GM23248 (cell line): ENCODE data around the gene TSEN15. TPM values are rescaled to one million over a fixed set of nuclear protein-coding genes. Genes with fewer than 3 reads are reported as not detected.

Source experiments
- DNase-seq: peaks from one replicate; pipeline ENCODE4 v3.0.0-alpha.2; 2015
- H2AFZ ChIP-seq: fragments of 200-600 bp; sonication (generic); 2 replicates; pipeline ENCODE4 v1.6.1; 2016; ENCODE audit warnings: antibody characterized with exemption
- H3F3A ChIP-seq: fragments of 200-600 bp; sonication (generic); 2 replicates; pipeline ENCODE4 v1.6.1; 2016; ENCODE audit warnings: mild to moderate bottlenecking, antibody characterized with exemption, mixed run types; ENCODE audit not compliant: insufficient read depth
- H3K27ac ChIP-seq: fragments of 200-600 bp; sonication (generic); 2 replicates; pipeline ENCODE4 v1.5.1; 2016; ENCODE audit warnings: mild to moderate bottlenecking
- H3K27me3 ChIP-seq: fragments of 200-600 bp; sonication (generic); replicated peaks from 2 replicates; pipeline ENCODE4 v1.6.1; 2016; ENCODE audit warnings: mild to moderate bottlenecking; ENCODE audit not compliant: insufficient read depth
- H3K36me3 ChIP-seq: fragments of 200-600 bp; sonication (generic); 2 replicates; pipeline ENCODE4 v1.6.1; 2016; ENCODE audit warnings: low read depth, mild to moderate bottlenecking
- H3K4me1 ChIP-seq: fragments of 200-600 bp; sonication (generic); 2 replicates; pipeline ENCODE4 v1.6.1; 2016; ENCODE audit warnings: mild to moderate bottlenecking; ENCODE audit not compliant: insufficient read depth
- H3K4me2 ChIP-seq: fragments of 200-600 bp; sonication (generic); one replicate; pipeline ENCODE4 v1.6.1; 2016; ENCODE audit warnings: mild to moderate bottlenecking; ENCODE audit not compliant: unreplicated experiment
- H3K4me3 ChIP-seq: fragments of 200-600 bp; sonication (generic); 2 replicates; pipeline ENCODE4 v1.5.1; 2016; ENCODE audit warnings: mild to moderate bottlenecking
- H3K79me2 ChIP-seq: fragments of 200-600 bp; sonication (generic); 2 replicates; pipeline ENCODE4 v1.6.1; 2016; ENCODE audit warnings: mild to moderate bottlenecking; ENCODE audit not compliant: insufficient read depth
- H3K9ac ChIP-seq: fragments of 200-600 bp; sonication (generic); 2 replicates; pipeline ENCODE4 v1.6.1; 2016; ENCODE audit warnings: mild to moderate bottlenecking
- H3K9me2 ChIP-seq: fragments of 200-600 bp; sonication (generic); 2 replicates; pipeline ENCODE4 v1.6.1; 2016; ENCODE audit warnings: mixed run types, mild to moderate bottlenecking, moderate library complexity; ENCODE audit not compliant: insufficient read depth
- H3K9me3 ChIP-seq: fragments of 200-600 bp; sonication (generic); one replicate; pipeline ENCODE4 v1.6.1; 2017; ENCODE audit warnings: low read depth
- H4K20me1 ChIP-seq: fragments of 200-600 bp; sonication (generic); 2 replicates; pipeline ENCODE4 v1.6.0; 2016; ENCODE audit not compliant: insufficient read depth
- EZH2 ChIP-seq: fragments of 200-600 bp; sonication (generic); IDR thresholded peaks from 2 replicates; pipeline ENCODE4 v1.6.1; 2018; ENCODE audit warnings: antibody characterized with exemption, mild to moderate bottlenecking; ENCODE audit not compliant: insufficient read depth, poor library complexity, severe bottlenecking
- EZH2phosphoT487 ChIP-seq: fragments of 200-600 bp; sonication (generic); IDR thresholded peaks from 2 replicates; pipeline ENCODE4 v1.6.1; 2018; ENCODE audit warnings: antibody characterized with exemption, moderate library complexity, mild to moderate bottlenecking, low read depth; ENCODE audit not compliant: insufficient read depth
- WGBS, 2 experiments: methylation state at CpG; one replicate each; pipeline ENCODE4 v1.1.6; 2015 to 2017; ENCODE audit warnings: low lambda C conversion rate in 2 of 2, low coverage in 1 of 2; ENCODE audit errors: missing lambda C conversion rate in 2 of 2; 5-methylcytosine and 5-hydroxymethylcytosine counted together
- in situ Hi-C: fragments of 300-500 bp; cut with MboI; formaldehyde crosslinking; loops from 2 replicates; pipeline ENCODE4 v1.15.0; 2020
- polyA plus RNA-seq: library from polyadenylated mRNA; unstranded; fragments of >200 nt; fragmentation: Nextera tagmentation; extraction: Ambion mirVana; gene quantifications from 2 replicates; pipeline ENCODE4 v1.2.1, GENCODE V29; 2016
- total RNA-seq: library from RNA; depleted of rRNA; stranded (reverse); fragments of >200 nt; shearing (Covaris generic); gene quantifications from 2 replicates; pipeline ENCODE4 v1.2.3, GENCODE V29; 2014

Gene TSEN15
- total and polyA plus RNA-seq, 2 experiments from 2014 or later: 52.0 to 81.9 TPM

DNA sequence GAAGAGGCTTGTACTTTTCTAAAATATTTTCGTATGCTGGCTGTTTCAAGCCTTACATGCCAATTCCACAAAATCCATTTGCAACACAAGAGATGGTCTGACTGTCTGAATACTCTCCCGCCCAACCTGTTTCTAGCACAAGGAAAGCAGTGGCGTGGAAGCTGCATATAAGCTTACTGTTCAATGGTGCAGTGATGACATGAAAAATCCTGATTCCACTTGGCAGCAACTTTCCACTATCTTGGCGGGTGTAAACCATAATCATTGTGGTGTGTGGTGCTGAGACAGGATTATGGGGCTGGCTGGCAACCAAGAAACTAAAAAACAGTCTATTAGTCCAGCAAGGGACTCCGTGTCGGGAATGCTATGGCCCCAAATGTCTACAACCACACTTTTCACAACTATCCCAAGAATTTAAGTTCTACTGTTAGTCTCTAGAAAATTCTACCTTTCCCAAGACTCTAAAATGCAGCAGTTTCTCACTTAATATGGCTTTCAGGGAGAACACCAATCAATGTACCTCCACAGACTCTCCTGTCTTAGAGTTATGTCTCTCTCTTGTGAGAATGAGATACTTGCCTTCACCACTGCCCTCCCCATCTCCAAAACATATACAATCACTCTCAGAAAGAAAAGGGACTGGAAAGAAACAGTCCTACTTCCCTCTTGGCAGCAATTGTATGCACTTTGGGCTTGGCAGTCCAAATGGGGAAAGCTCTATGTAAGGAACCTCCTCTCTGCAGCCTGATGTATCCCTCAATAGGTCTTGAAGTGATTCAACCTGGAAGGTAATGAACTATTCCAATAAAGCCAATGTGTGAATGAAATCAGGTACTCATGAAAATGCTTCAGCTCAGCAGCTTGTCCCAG, 23.5 kb upstream of the TSEN15 start:
- Histone ChIP-seq H3K9me2 (no peaks in the 10 kb centered on the region), H3K9me3 (no peaks in the 10 kb centered on the region), H3K4me2 (no peak overlapping the region), H3K79me2 (no peaks in the 10 kb centered on the region), H4K20me1 (no peaks in the 10 kb centered on the region), H3K27ac (no peak overlapping the region), H3K9ac (no peak overlapping the region), H3K27me3 (no peaks in the 10 kb centered on the region), H3K36me3 (no peaks in the 10 kb centered on the region), H3K4me1 (peaks cover 21% of the 10 kb centered on the region), H3K4me3 (no peak overlapping the region), H2AFZ (no peak overlapping the region), H3F3A (peaks cover 18% of the 10 kb centered on the region)
- TF ChIP-seq EZH2phosphoT487: no peak
- in situ Hi-C loops: no loop called here
- no peak for DNase-seq
- 39 to 41% methylated on average over 6 of the region's 6 CpGs for WGBS, 2 experiments

DNA sequence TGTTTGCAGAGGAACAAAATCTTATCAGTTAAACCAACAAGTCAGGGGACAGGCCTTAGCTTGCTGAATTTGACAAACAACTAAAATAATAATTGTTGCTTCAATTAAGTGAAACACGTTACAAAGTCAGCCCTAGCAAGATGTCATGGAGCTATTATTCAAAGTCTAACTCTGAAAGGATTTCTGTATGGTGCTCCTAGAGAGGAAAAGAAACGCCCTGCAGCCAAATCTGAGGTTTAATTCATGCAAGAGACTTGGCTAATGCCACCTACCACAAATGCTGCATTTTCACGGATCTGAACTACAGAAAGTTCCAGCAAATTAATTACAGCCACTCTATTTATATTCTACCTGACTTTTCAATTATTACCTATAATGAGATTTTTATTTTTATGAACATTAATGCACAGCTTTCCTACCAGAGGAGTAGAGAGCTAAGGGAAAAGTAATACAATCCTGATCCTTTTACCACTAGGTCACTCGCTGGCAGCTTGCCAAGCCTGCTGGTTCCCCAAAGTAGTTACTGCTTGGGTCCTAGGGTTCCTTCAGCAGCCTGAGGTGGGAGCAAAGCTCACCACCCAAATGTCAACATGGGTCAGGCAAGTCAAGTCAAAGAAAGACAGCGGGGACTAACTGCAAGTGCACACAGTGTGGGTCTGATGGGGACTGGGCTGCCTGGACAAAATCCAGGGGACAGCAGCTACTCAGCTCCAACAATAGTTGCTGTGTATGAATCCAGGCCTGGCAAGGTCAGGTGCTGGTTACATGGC, 22.5 kb upstream of the TSEN15 start:
- DNase-seq: peak; percentile 17

DNA sequence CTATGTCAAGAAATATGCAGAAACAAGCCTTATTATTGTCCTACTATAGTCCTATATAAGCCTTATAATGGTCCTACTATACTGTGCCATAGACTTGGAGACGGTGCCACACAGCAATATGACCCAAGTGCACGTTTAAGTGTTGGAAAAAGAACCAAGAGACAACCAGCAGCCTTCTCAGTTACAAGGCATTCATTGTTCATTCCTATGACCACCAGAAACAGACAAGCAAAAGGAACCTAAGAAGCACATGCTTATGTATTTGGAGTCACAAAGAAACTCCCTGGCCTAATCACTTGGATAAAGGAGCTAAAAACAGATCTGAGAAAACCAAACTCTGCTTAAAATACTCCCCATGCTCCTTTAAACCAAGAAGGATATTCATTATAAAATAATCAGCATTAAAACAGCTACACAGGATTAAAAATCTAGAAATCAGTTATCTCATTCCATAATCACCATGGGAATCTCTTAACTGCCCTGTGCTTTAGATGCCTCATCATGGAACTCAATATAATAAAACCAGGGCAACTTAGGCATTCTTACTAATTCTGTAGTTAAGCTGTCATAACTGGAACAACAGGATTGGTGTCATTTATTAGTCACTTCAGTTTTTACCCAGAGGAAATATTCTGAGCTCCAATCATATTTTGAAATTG, 21.0 kb upstream of the TSEN15 start:
- DNase-seq: peak; percentile 17
- H3K9me3 ChIP-seq: no peaks in the 10 kb centered on the region
- H3K4me2 ChIP-seq: no peak overlapping the region
- in situ Hi-C loops: no loop called here
- no peaks in the 10 kb centered on the region for H4K20me1 ChIP-seq
- peaks cover 23% of the 10 kb centered on the region for H3K4me1 ChIP-seq
- no peaks in the 10 kb centered on the region for H3K79me2 ChIP-seq
- H3K27me3 ChIP-seq: no peaks in the 10 kb centered on the region
- no peak overlapping the region for H3K27ac ChIP-seq
- TF ChIP-seq EZH2: no peak
- TF ChIP-seq EZH2phosphoT487: no peak
- no peak overlapping the region for H2AFZ ChIP-seq
- H3K9ac ChIP-seq: no peak overlapping the region
- H3K4me3 ChIP-seq: no peak overlapping the region
- H3K9me2 ChIP-seq: no peaks in the 10 kb centered on the region
- peaks cover 34% of the 10 kb centered on the region for H3F3A ChIP-seq
- 56 to 65% methylated on average over 2 of the region's 2 CpGs for WGBS, 2 experiments
- H3K36me3 ChIP-seq: no peaks in the 10 kb centered on the region

More for the DNA sequence above, 22.5 kb upstream of the TSEN15 start:
- Histone ChIP-seq H3K4me3 (no peak overlapping the region), H4K20me1 (no peaks in the 10 kb centered on the region), H3K4me2 (no peak overlapping the region), H3K9me3 (no peaks in the 10 kb centered on the region), H3K9me2 (no peaks in the 10 kb centered on the region), H3F3A (peaks cover 28% of the 10 kb centered on the region), H3K27me3 (no peaks in the 10 kb centered on the region), H3K36me3 (no peaks in the 10 kb centered on the region), H3K4me1 (peaks cover 30% of the 10 kb centered on the region), H3K79me2 (no peaks in the 10 kb centered on the region), H3K27ac (no peak overlapping the region), H2AFZ (no peak overlapping the region), H3K9ac (no peak overlapping the region)
- 49 to 50% methylated on average over 5 of the region's 5 CpGs for whole genome bisulfite sequencing, 2 experiments
- in situ Hi-C loops: no loop called here
- TF ChIP-seq EZH2phosphoT487 (no peak), EZH2 (no peak)

DNA sequence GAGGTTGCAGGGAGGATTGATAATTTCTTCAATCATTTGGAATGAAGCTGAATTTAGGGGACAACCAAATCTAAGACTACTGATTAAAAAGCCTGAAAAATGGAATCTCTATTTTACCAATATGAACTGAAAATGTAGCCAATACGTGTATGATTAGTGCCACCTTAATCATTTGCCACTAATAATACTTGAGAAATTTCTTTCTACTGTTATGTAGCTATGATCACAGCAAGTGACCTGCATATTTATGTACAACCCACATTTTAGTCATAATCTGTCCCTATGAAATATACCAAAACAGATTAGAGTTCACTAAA, 20.5 kb upstream of the TSEN15 start:
- 86 to 97% methylated on average over 1 of the region's 1 CpG for WGBS, 2 experiments
- H3F3A ChIP-seq: peaks cover 32% of the 10 kb centered on the region
- H3K27me3 ChIP-seq: no peaks in the 10 kb centered on the region
- H4K20me1 ChIP-seq: no peaks in the 10 kb centered on the region
- H3K9ac ChIP-seq: no peak overlapping the region
- H3K9me2 ChIP-seq: no peaks in the 10 kb centered on the region
- no peak overlapping the region for H3K27ac ChIP-seq
- H3K4me3 ChIP-seq: no peak overlapping the region
- in situ Hi-C loops: no loop called here
- H2AFZ ChIP-seq: no peak overlapping the region
- no peaks in the 10 kb centered on the region for H3K9me3 ChIP-seq
- H3K4me2 ChIP-seq: no peak overlapping the region
- no peaks in the 10 kb centered on the region for H3K36me3 ChIP-seq
- TF ChIP-seq EZH2phosphoT487: no peak
- no peak for TF ChIP-seq EZH2
- H3K4me1 ChIP-seq: peaks cover 21% of the 10 kb centered on the region
- DNase-seq: no peak
- H3K79me2 ChIP-seq: no peaks in the 10 kb centered on the region
